GM19035 (cell line): ENCODE results near the gene REV1.

Experiments
- ATAC-seq: cut with Tn5 transposase; IDR thresholded peaks from one replicate; pipeline ENCODE4 v1.9.1; 2021; ENCODE audit not compliant: unreplicated experiment

Gene REV1

GRCh38 chr2:99451280-99451679, 38.5 kb downstream of the REV1 start:
- ATAC-seq = no peak

- ATAC-seq = no peak
Measured at GRCh38 chr2:99450199-99450598, 39.6 kb downstream of the REV1 start.

- ATAC-seq = no peak
Measured at GRCh38 chr2:99448556-99448955, 41.3 kb downstream of the REV1 start.

GRCh38 chr2:99445065-99445464, 44.8 kb downstream of the REV1 start:
- ATAC-seq = no peak

- no peak for ATAC-seq
Measured at GRCh38 chr2:99444222-99444621, 45.6 kb downstream of the REV1 start.

GRCh38 chr2:99442837-99443236, 47.0 kb downstream of the REV1 start:
- ATAC-seq = no peak

- no peak for ATAC-seq
Measured at GRCh38 chr2:99439971-99440505, 49.8 kb downstream of the REV1 start.

GRCh38 chr2:99436874-99437273, 52.9 kb downstream of the REV1 start:
- ATAC-seq = no peak

GRCh38 chr2:99433340-99433739, 56.5 kb downstream of the REV1 start:
- ATAC-seq = no peak

- ATAC-seq = no peak
Measured at GRCh38 chr2:99431587-99432275, 58.1 kb downstream of the REV1 start.

- ATAC-seq = no peak
Measured at GRCh38 chr2:99430614-99431291, 59.1 kb downstream of the REV1 start.

GRCh38 chr2:99425022-99425421, 64.8 kb downstream of the REV1 start:
- ATAC-seq = no peak

- no peak for ATAC-seq
Measured at GRCh38 chr2:99424371-99424770, 65.4 kb downstream of the REV1 start.

GRCh38 chr2:99422599-99422998, 67.2 kb downstream of the REV1 start:
- ATAC-seq = no peak

- no peak for ATAC-seq
Measured at GRCh38 chr2:99421469-99421868, 68.3 kb downstream of the REV1 start.

- ATAC-seq = no peak
Measured at GRCh38 chr2:99420751-99421299, 69.0 kb downstream of the REV1 start.

- ATAC-seq = no peak
Measured at GRCh38 chr2:99420031-99420430, 69.8 kb downstream of the REV1 start.

- ATAC-seq = no peak
Measured at GRCh38 chr2:99417396-99417795, 72.4 kb downstream of the REV1 start.

GRCh38 chr2:99414566-99414965, 75.3 kb downstream of the REV1 start:
- ATAC-seq = no peak

- no peak for ATAC-seq
Measured at GRCh38 chr2:99410276-99410675, 79.5 kb downstream of the REV1 start.

- no peak for ATAC-seq
Measured at GRCh38 chr2:99406137-99406536, 83.7 kb downstream of the REV1 start.
